HCT116 (cell line): ENCODE data around the gene PRR12.
"Not testable (repeated sequence)": the region's sequence is repeated elsewhere in the genome, so short reads cannot be mapped to it uniquely, and the experiment has no call there.

Experiments
- CEBPB ChIP-seq: IDR thresholded peaks from 2 replicates; pipeline ENCODE4 v1.6.1; 2012; ENCODE audit warnings: low read depth
- ELF1 ChIP-seq: IDR thresholded peaks from 2 replicates; pipeline ENCODE4 v1.6.1; 2012; ENCODE audit warnings: low read depth, borderline replicate concordance
- EZH2 ChIP-seq: fragments of 200-600 bp; sonication (generic); IDR thresholded peaks from 2 replicates; pipeline ENCODE4 v1.6.1; 2017; ENCODE audit warnings: antibody characterized with exemption, mixed run types
- EZH2phosphoT487 ChIP-seq: fragments of 200-600 bp; IDR thresholded peaks from 2 replicates; pipeline ENCODE4 v1.6.1; 2018; ENCODE audit warnings: antibody characterized with exemption, borderline replicate concordance
- POLR2A ChIP-seq: IDR thresholded peaks from 2 replicates; pipeline ENCODE4 v1.7.0; 2011; ENCODE audit warnings: borderline replicate concordance; ENCODE audit not compliant: insufficient read depth, insufficient read length; ENCODE audit errors: extremely low read depth
- RAD21 ChIP-seq: IDR thresholded peaks from 2 replicates; pipeline ENCODE4 v1.6.1; 2012; ENCODE audit warnings: low read depth, mild to moderate bottlenecking
- TCF7L2 ChIP-seq: IDR thresholded peaks from 2 replicates; pipeline ENCODE4 v1.7.0; 2011; ENCODE audit warnings: borderline replicate concordance, inconsistent platforms; ENCODE audit not compliant: insufficient read depth, insufficient read length; ENCODE audit errors: extremely low read depth
- ZFX ChIP-seq: fragments of 450-650 bp; IDR thresholded peaks from 2 replicates; pipeline ENCODE4 v1.6.1; 2017
- TF ChIP-seq, protein P1 (sequence below): IDR thresholded peaks from 2 replicates; pipeline ENCODE4 v1.6.1; 2012; ENCODE audit warnings: low read depth
- TF ChIP-seq, protein P2 (sequence below), 3 experiments: fragments of 200-600 bp in 1 of 3; sonication (generic) in 1 of 3; IDR thresholded peaks in 2 of 3; conservative IDR thresholded peaks in 1 of 3; 2 replicates each; pipeline ENCODE4 v1.5.1; 2012 to 2017; ENCODE audit warnings: low read depth in 2 of 3, low read length in 2 of 3, antibody characterized with exemption in 1 of 3, borderline replicate concordance in 1 of 3, control low read depth in 1 of 3, mild to moderate bottlenecking in 1 of 3, mixed read lengths in 1 of 3, mixed run types in 1 of 3, moderate library complexity in 1 of 3; ENCODE audit not compliant: insufficient read depth in 1 of 3
- TF ChIP-seq, protein P3 (sequence below): IDR thresholded peaks from 2 replicates; pipeline ENCODE4 v1.6.1; 2011; ENCODE audit warnings: mild to moderate bottlenecking, low read length, moderate library complexity; ENCODE audit not compliant: insufficient replicate concordance; ENCODE audit errors: extremely low read depth
- TF ChIP-seq, protein P4 (sequence below): IDR thresholded peaks from 2 replicates; pipeline ENCODE4 v1.6.1; 2012

DNA sequence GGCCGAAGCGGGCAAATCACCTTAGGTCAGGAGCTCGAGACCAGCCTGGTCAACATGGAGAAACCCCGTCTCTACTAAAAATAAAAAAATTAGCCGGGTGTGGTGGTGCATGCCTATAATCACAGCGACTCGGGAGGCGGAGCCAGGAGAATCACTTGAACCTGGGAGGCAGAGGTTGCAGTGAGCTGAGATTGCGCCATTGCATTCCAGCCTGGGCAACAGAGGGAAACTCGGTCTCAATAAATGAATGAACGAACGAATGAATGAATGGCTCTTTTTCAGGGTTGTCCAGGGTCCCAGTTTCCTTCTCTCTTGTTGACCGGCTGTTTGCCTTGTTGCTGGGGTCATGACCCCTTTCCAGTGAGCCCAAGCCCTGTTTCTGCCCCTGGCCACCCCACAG, 26.9 kb downstream of the PRR12 start:
- TF ChIP-seq, protein P1, sequence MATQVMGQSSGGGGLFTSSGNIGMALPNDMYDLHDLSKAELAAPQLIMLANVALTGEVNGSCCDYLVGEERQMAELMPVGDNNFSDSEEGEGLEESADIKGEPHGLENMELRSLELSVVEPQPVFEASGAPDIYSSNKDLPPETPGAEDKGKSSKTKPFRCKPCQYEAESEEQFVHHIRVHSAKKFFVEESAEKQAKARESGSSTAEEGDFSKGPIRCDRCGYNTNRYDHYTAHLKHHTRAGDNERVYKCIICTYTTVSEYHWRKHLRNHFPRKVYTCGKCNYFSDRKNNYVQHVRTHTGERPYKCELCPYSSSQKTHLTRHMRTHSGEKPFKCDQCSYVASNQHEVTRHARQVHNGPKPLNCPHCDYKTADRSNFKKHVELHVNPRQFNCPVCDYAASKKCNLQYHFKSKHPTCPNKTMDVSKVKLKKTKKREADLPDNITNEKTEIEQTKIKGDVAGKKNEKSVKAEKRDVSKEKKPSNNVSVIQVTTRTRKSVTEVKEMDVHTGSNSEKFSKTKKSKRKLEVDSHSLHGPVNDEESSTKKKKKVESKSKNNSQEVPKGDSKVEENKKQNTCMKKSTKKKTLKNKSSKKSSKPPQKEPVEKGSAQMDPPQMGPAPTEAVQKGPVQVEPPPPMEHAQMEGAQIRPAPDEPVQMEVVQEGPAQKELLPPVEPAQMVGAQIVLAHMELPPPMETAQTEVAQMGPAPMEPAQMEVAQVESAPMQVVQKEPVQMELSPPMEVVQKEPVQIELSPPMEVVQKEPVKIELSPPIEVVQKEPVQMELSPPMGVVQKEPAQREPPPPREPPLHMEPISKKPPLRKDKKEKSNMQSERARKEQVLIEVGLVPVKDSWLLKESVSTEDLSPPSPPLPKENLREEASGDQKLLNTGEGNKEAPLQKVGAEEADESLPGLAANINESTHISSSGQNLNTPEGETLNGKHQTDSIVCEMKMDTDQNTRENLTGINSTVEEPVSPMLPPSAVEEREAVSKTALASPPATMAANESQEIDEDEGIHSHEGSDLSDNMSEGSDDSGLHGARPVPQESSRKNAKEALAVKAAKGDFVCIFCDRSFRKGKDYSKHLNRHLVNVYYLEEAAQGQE = not testable (repeated sequence)
- TF ChIP-seq CEBPB, EZH2phosphoT487, POLR2A, ZFX, EZH2, ELF1, RAD21, TCF7L2: not testable (repeated sequence)
- TF ChIP-seq, protein P2, sequence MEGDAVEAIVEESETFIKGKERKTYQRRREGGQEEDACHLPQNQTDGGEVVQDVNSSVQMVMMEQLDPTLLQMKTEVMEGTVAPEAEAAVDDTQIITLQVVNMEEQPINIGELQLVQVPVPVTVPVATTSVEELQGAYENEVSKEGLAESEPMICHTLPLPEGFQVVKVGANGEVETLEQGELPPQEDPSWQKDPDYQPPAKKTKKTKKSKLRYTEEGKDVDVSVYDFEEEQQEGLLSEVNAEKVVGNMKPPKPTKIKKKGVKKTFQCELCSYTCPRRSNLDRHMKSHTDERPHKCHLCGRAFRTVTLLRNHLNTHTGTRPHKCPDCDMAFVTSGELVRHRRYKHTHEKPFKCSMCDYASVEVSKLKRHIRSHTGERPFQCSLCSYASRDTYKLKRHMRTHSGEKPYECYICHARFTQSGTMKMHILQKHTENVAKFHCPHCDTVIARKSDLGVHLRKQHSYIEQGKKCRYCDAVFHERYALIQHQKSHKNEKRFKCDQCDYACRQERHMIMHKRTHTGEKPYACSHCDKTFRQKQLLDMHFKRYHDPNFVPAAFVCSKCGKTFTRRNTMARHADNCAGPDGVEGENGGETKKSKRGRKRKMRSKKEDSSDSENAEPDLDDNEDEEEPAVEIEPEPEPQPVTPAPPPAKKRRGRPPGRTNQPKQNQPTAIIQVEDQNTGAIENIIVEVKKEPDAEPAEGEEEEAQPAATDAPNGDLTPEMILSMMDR (IDR thresholded peaks at IDR 0.05 in 2 of 3, conservative IDR thresholded peaks at IDR 0.05 in 1 of 3; ENCODE audit: borderline replicate concordance in 1 of 3, insufficient read depth in 1 of 3, low read depth in 2 of 3, low read length in 2 of 3) = not testable (repeated sequence)
- TF ChIP-seq, protein P3, sequence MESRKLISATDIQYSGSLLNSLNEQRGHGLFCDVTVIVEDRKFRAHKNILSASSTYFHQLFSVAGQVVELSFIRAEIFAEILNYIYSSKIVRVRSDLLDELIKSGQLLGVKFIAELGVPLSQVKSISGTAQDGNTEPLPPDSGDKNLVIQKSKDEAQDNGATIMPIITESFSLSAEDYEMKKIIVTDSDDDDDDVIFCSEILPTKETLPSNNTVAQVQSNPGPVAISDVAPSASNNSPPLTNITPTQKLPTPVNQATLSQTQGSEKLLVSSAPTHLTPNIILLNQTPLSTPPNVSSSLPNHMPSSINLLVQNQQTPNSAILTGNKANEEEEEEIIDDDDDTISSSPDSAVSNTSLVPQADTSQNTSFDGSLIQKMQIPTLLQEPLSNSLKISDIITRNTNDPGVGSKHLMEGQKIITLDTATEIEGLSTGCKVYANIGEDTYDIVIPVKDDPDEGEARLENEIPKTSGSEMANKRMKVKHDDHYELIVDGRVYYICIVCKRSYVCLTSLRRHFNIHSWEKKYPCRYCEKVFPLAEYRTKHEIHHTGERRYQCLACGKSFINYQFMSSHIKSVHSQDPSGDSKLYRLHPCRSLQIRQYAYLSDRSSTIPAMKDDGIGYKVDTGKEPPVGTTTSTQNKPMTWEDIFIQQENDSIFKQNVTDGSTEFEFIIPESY = not testable (repeated sequence)
- TF ChIP-seq, protein P4, sequence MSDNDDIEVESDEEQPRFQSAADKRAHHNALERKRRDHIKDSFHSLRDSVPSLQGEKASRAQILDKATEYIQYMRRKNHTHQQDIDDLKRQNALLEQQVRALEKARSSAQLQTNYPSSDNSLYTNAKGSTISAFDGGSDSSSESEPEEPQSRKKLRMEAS = not testable (repeated sequence)
